GM21515 (cell line): ENCODE results near the gene HOXA7.

Experiments
- ATAC-seq: cut with Tn5 transposase; IDR thresholded peaks from one replicate; pipeline ENCODE4 v1.9.1; 2021; ENCODE audit not compliant: unreplicated experiment

HOXA7 gene

GRCh38 chr7:27109466-27110185 lies 46.8 kb downstream of the HOXA7 start:
- no peak for ATAC-seq

DNA sequence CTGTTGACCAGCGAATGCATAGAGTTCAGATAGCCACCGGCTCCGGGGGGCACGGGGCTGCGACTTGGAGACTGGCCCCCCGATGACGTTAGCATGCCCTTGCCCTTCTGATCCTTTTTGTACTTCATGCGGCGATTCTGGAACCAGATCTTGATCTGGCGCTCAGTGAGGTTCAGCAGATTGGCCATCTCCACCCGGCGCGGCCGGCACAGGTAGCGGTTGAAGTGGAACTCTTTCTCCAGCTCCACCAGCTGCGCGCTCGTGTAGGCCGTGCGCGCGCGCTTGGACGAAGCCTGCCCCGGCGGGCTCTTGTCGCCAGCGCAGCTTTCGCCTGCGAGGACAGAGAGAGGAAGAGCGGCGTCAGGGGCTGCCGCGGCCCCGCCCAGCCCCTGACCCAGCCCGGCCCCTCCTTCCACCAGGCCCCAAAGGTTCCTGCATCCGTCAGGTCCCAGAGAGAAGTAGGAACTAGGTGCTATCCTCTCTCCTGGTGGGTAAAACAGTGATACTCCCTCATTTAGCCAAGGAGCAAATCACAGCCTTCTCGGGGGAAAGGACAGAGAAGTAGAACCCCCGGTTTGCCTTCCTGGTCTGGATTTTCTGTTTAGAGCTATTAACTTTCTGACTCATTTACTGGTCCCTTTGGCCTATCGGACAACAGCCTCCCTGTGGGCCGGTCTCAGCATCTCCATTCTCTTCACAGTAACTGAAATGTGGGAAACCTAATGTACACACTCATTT lies 47.9 kb downstream of the HOXA7 start:
- ATAC-seq = no peak

DNA sequence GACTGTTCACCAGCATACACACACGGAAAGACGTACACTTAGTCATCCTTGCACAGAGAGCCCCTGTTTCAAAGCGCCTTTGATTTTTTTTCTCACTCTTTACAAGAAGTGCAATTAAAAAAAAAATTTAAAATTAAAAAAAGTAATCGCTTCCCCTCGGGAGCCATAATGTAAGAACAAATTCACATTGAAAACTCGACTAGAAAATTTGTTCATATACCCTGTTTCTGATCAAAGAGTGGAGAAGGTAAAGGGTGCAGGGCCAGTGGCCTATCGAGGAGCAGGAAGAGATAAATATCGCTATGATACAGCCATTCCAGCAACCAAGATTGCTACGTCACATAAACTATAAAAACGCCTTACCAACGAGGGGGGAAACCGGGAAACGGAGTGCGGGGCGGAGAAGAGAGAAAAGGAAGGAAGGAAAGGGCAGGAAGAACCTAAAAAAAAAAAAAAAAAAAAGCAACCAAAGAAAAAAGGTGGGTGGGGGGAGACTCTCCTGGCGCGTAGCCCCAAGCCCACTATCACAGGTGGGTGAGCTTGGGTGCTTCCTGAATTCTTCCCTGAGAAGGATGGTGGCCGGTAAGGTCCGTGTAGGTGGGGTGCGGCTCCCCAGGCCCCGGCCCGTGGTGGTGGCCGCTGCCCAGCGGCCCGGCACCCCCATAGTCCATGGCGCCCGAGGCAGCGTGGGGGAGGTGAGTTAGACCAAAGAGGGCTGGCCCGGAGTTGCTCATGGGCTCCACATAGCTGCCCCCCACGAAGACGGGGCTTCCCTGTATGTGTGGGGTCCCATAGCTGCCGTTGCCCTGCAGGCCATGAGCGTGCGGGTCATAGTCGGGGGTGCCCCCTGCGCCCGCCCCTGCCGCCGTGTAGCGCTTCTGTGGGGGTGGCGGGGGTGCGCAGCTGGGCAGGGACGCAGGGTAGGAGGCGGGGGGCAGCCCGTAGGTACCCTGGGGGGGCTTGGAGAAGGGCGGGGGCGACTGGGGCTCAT lies 48.8 kb downstream of the HOXA7 start:
- no peak for ATAC-seq

GRCh38 chr7:27106901-27107240 lies 49.6 kb downstream of the HOXA7 start:
- no peak for ATAC-seq

DNA sequence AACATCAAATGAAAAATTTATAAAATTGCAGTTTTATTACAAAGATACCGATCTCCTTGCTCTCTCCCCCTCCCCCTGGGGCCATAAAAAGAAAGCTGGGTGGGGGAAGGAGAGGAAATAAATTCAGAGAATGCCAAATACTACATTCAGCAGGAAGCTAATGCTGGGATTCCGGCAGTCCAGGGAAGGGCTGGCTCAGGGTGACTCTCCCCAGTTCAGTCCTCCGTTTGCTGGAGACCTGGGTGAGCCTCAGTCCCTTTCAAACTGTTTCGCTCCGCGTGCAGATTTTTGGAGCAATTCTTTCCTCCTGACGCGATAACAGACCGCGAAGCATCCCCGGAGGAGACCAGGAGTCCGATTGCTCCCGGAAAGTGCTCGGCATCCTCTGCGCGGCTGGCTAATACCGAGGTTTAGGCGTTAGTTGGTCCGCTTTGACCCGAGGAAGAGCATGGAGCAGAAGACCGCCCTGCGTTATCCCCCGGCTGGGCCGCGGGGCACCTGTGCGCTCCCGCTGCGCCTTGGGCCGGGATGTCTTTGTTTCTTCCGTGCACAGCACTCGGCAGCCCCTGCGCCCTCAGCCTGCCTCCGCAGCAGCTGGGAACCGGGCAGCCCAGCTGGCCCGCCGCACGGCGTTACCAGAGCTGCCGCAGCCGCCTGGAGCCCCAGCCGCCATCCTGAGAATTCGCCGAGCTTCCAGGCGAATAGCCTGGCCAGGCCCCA lies 50.1 kb downstream of the HOXA7 start:
- ATAC-seq = no peak

DNA sequence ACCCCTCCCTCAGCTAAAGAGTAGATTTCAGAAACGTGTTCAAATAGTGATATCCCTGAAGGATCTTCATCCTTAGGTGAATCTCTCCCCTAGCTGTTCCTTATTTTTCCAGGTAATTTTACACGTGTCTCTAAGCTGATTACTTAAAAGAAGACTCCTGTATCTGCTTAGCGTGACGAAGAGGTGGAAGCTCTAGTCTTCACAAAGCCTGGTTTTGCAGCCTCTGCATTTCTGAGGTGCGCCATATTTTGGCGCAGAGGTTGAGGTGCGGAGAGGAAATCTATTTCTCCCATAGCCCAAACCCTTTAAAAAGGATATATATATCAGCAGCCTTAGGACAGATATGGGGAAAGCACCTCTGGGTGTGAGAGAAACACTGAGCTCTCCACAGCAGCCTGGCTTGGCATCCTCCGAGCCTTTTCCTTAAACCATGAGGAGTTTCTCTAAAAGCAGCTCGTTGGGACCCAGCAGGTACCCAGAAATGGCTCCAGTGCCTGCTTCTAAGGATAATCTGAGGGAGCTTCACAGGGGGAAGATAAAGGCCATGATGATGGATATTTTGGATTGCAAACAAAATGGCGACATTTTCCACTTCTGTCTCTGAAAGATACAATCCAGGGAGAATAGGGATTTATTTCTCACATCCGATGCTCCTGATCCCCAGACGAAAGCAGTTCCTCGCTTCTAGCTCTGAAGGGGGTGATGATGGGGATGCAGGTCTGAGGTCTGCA lies 51.0 kb downstream of the HOXA7 start:
- ATAC-seq = no peak

DNA sequence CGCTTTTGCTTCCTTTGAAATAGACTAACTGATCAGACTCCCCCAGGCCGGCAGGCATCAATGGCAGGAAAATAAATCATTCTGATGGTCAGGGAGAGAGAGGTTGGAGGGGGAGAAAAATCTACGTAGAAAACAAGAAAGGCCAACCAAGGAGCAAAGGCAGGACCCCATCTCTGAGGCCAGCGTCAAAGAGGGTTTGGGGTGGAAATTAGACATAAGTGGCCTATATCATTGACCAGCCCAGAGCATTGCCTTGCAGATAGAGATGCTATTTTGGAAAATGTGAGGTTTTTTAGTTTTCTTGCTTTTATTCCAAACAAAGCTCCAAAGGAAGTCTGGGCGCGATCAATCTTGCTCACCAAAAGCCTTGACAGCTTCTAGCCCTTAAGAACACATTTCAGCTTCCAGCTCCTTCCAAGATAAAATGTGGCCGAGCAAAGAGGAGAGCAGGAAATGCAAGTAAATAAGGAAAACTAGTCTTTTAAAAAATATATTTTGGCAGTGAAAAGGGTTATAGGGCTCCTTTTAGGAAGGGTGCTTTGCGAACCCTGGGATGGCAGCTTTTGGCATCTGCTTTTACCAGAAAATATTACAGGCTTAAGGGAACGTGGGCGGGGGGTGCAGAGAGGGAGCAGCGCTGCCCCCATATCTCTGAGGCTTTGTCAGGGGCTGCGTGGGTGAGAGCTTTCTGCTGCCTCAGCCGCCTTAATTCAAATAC lies 52.0 kb downstream of the HOXA7 start:
- no peak for ATAC-seq
